Stimulated activated CD4-positive, alpha-beta T cell treated with anti-CD3 and anti-CD28 coated beads, Interleukin-1b, Interleukin-23, amount 100 ng/mL, for 1 hour (primary cell): ENCODE measurements around the gene GATA2.

Experiments used
- DNase-seq, 2 donors: peaks; one replicate each; pipeline ENCODE4 v3.0.0-alpha.2; 2020; ENCODE audit warnings: low read depth in 2 of 2

The GATA2 gene

DNA sequence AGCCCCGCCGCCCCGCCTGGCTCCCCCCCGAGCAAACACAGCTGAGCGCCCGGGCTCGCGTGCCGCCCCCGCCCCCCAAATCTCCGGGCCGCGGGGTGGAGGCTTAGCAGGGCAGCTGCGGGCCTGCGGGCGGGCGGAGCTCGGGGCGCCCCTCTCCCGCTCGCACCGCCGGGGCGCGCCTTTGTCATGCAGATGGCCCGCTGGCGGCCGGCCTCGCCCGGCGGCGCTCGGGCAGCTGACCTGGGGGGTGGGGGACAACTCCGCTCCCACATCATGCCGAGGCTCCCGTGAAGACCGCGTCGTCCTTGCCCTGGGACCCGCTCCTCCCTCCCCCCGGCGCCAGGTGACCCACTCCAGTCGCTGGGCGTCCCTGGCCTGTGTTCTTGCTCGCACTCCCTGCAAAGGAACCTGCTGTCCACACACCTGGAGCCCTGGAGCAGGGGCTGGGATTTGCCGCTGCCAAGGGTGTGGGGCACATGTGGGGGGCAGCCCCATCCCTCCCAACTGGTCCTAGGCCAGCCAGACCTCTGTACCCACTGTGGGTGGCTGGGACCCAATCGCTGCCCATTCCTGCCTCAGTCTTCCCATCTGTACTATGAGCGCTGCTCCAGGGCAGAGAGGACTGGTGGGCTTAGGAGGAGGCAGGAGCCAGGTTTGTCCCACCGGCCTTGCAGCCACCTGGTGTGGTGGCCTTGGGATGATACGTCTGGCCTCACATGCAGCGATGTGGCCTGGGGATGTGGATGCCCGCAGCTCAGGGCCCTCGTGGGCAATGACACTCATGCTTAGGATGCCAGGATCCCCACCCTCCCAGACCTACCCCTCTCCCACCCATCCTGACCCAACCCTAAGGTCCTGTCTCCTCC is 59.8 kb downstream of the GATA2 start:
- no peak for DNase-seq

DNA sequence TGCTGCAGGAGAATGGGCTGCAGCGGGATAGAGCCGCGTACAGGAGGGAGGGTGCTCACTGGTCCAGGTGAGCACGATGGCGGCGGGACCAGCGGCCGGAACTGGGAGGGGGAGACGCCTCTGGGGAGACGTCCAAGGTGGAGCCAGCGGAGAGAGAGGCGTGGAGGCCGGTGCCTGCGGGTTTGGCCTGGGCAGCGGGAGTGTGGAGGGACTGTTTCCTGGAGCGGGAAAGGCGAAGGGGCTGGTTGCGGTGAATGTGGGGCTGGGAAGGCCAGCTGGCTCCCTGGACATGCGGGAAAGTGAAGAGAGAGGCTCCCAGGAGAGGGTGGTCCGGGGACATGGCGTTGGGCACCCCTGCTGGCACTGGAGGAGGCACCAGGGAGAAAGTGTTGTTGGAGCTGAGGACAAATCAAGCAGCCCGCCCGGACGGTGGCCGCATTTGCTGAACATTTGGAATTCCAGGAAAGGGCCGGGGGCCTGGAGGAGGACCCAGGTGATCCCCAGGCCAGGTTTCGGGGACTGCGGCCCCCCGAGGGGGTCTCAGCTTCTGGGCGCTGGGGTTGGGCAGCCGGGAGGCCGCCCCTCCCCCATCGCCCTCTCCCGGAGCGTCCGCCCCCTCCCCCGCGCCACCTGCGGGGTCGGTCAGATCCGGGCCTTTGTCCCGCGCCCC is 60.6 kb downstream of the GATA2 start:
- DNase-seq = no peak

- DNase-seq = no peak
These were observed 61.1 kb downstream of the GATA2 start for GRCh38 chr3:128431803-128432300.

- no peak for DNase-seq
These were observed 62.3 kb downstream of the GATA2 start for GRCh38 chr3:128430731-128431130.

- no peak for DNase-seq
These were observed 62.7 kb downstream of the GATA2 start for GRCh38 chr3:128430301-128430700.

GRCh38 chr3:128429751-128430150 is 63.2 kb downstream of the GATA2 start:
- no peak for DNase-seq
